ENCODE measurements around the gene HMSD.

- TF ChIP-seq YY1 (IDR thresholded peaks at IDR 0.05; ENCODE audit: low read depth): no peak
- no peak for TF ChIP-seq CREB1 (IDR thresholded peaks at IDR 0.05; ENCODE audit: low read depth)
- TF ChIP-seq REST (IDR thresholded peaks at IDR 0.05; ENCODE audit: low read depth): no peak
- no peak for TF ChIP-seq CEBPB (IDR thresholded peaks at IDR 0.05)
- no peak for TF ChIP-seq MAX (IDR thresholded peaks at IDR 0.05)
- TF ChIP-seq USF1 (IDR thresholded peaks at IDR 0.05): no peak
- TF ChIP-seq TEAD4 (IDR thresholded peaks at IDR 0.05): no peak
- no peak for TF ChIP-seq TAF1 (IDR thresholded peaks at IDR 0.05; ENCODE audit: low read depth)
Measured at GRCh38 chr18:63980027-63980426, 30.9 kb downstream of the HMSD start.
